HG02678 (cell line): ENCODE results near the gene DMWD.
A peak's percentile ranks its signal among the peaks of the same experiment; 100 is the strongest.
"Not testable (repeated sequence)": the region's sequence is repeated elsewhere in the genome, so short reads cannot be mapped to it uniquely, and the experiment has no call there.

ENCODE experiments used
- ATAC-seq: cut with Tn5 transposase; IDR thresholded peaks from one replicate; pipeline ENCODE4 v1.9.1; 2021; ENCODE audit warnings: mild to moderate bottlenecking, moderate library complexity; ENCODE audit not compliant: unreplicated experiment

Gene DMWD

DNA sequence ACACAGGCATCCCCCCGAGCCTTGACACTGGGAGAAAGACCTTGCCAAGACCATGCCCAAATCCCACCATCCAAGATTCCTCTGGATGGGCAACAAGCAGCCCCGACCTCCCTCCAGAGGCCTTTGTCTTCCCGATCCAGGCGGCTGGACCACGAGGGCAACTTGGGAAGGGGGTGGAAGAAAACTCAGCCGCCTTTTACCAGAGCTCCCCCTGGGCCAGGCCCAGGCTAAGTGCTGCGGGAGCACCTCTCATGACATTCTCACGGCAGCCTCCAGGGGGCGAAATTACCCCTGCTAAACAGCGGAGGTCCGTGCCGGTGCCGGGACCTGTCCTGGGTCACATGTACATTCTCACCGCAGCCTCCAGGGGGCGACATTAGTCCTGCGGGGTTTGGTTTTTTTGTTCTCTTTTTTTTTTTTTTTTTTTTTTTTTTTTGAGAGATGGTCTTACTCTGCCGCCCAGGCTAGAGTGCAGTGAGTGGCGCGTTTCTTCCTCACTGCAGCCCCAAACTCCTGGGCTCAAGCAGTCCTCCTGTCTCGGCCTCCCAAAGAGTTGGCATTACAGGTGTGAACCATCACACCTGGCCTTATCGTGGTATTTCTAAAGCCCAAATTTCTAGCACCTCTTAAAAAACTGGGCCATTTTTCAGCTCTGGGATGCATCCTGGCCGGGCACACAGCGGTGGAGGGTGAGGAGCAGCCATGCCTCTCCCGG is 24.5 kb upstream of the DMWD start:
- peak; percentile 81 for ATAC-seq

GRCh38 chr19:45816236-45817009 is 23.8 kb upstream of the DMWD start:
- ATAC-seq = no peak

DNA sequence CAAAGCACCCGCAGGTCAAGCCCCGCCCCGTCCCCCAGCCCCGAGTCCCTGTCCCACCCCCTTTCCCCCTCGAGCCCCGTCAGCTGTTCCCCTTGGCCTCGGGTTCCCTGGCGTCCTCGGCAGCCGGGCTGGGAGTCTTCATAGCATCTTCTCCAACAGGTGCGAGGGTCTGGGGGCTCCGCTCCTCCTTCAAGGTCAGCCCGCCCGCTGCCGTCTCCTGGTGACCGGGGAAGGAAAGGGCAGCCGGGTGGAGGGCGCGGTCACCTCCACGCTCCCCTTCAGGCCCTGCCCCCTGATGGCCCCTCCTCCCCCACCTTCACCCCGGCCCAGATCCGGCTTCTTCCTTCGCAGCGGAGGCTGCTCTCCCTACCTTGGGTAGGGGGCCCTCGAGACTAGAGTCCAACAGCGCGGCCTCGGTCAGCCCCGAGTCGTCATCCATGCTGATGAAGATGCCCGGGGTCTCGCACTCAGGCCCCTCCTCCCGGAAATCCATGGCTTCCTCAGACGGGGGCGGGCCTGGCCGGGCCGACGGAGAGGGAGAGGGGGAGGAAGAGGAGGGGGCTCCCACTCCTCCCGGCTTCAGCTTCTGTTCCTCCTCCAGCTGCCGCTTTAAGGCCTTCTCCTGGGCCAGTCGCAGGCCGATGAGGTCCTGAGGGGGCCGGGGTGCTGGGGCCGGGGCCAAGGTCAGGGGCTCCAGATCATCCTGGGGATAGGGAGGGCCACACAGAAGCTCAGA is 23.0 kb upstream of the DMWD start:
- no peak for ATAC-seq

DNA sequence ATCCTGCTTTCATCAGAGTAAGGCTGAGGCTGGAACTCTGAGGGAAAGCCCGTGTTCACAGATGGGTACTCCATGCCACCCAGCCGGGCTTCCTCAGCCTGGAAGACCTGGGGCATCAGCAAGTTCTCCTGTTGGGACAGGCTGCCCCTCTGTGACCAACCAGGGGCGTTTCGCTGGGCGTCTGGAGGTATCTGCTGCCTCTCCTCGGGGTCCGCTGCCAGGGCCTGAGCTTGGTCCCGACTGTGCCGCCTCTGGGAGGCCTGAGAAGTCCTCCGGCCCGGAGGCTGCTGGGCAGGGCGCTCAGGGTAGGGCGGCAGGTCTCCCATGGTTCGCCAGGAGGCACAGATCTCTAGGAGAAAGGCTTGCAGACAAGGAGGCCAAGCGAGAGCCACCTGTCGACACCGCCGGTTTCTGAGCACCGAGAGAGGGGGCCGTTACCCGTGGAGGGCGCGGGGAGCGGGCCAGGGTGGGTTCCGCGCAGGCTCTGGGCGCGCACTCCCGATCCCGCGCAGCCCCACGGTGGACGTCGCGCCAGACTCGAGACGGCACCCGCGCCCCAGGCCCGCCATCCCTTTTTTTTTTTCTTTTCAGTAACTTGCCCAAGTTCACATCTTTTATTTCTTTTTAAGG is 22.3 kb upstream of the DMWD start, which contains the start of gene RSPH6A:
Gene RSPH6A, minus strand, starts transcription at position 458 of the 630 bp plus-strand sequence. Its CDS starts 132 bp downstream, at position 326.
- no peak for ATAC-seq

DNA sequence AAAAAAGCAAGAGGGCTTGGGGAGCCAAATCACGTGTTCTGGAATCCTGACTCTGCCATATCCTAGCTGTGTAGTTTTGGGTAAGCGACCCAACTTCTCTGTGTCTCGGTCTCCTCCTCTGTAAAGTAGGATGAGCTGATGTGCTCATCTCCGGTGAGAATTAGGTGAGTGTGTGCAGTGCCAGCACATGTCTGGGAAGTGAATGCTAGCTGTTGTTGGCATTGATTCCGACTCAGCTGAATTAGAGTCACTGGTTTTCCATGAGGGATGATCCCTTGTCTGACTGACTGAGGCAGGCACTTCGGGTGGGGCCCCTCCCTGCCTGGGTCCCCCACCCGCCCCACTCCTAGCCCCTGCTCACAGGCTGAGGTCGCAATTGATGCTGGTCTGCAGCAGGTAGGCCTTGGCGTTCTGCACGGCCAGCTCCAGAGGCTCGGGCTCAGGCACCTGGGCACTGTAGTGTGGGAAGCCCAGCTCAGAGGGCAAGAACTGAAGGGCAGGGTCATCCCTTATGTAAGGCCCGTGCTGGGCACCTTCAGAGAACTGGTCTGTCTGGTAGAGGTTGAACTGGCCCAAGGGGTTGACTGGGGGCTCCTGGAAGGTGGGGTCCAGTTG is 21.6 kb upstream of the DMWD start:
- no peak for ATAC-seq

DNA sequence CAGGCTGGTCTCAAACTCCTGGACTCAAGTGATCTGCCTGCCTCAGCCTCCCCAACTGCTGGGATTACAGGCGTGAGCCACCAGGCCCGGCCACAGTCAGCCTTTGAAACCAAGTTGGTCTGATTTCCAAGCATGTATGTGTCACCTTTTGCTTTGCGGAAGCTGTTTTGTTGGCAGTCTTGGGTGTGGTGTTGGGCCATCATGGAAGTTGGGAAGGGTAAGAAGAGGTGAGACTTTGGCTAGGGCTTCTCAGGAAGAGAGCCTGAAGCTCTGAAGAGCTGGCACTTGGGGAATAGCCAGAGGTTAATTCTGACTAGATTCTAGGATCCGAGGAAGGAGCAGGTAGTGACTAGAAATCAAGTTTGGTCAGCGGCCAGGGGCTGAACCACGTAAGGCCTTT is 19.7 kb upstream of the DMWD start:
- ATAC-seq = no peak

DNA sequence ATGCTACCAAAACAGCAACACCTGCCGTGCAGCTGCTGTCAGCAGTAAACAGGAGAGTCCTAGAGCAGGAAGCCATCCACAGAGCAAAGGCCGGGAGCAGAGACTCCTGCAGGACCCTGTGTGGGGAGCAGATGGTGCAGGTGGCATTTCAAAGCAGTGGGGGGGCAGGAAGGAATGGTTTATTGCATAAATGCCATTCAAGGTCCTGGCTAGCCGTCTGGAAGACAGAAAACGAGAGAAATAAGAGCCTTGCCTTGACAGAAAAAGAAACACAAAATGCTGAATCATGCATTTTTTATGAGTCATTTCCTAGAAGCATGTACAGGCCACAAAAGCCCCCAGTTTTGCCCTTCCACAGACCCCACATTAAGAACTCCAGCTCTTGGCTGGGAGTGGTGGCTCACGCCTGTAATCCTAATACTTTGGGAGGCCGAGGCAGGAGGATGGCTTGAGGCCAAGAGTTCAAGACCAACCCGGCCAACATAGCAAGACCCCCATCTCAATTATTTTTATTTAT is 17.1 kb upstream of the DMWD start:
- ATAC-seq = no peak

GRCh38 chr19:45805719-45806118 is 13.1 kb upstream of the DMWD start:
- no peak for ATAC-seq

- ATAC-seq = no peak
Measured at GRCh38 chr19:45804959-45805230, 12.2 kb upstream of the DMWD start.

- ATAC-seq = no peak
Measured at GRCh38 chr19:45804140-45804958, 11.7 kb upstream of the DMWD start.

- ATAC-seq = no peak
Measured at GRCh38 chr19:45801603-45802175, 9.0 kb upstream of the DMWD start.

- no peak for ATAC-seq
Measured at GRCh38 chr19:45800070-45800553, 7.5 kb upstream of the DMWD start.

- ATAC-seq = not testable (repeated sequence)
Measured at GRCh38 chr19:45799541-45799940, 6.9 kb upstream of the DMWD start.

GRCh38 chr19:45798995-45799517 is 6.4 kb upstream of the DMWD start:
- no peak for ATAC-seq

- ATAC-seq = no peak
Measured at GRCh38 chr19:45794627-45795026, 2.0 kb upstream of the DMWD start.

DNA sequence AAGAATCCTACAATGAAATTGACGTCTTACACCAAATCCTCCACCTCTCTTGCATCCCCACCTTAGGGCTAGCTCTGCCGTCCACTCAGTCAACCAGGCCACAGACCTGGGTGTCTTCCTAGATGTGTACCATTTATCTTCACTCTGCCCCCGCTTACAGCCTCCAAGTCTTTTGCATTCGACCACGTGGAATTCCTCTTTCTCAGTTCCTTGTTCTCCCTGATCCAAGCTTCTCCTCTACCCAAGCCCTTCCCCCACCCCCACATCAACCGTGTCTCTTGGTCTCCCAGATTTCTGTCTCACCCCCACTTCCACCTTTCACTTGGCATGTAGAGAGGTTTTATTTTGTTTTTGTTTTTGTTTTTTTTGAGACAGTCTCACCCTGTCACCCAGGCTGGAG is 1.2 kb upstream of the DMWD start:
- no peak for ATAC-seq

GRCh38 chr19:45793178-45793564 is 526 bp upstream of the DMWD start:
- no peak for ATAC-seq

GRCh38 chr19:45791744-45792469 is 738 bp downstream of the DMWD start:
- peak; percentile 6 for ATAC-seq

DNA sequence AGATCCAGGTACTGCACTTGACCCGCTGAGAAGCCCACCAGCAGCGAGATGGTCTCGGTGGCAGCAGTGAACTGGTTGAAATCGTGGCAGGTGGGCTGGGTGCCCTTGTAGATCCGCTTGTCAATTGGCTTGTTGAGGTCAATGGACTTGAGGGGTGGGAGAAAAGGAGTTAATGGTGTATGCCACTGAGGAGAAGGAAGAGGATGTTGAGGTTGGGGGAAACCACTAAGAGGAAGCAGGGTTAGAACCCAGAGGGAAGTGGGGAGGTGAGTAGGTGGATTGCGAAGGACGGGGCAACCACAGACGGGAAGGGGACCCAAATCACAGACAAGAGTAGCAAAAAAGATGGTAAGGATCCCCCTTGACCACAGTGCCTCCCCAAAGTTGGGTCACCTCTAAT is 1.7 kb downstream of the DMWD start:
- ATAC-seq = no peak
